GM12878 (cell line): ENCODE results near the gene NEURL4. TPM values are rescaled to one million over a fixed set of nuclear protein-coding genes. Genes with fewer than 3 reads are reported as not detected.

Source experiments
- ATAC-seq: fragments of 200-7000 bp; cut with Tn5 transposase; 3 replicates; pipeline ENCODE4 v1.9.1; 2020; ENCODE audit warnings: mild to moderate bottlenecking, moderate library complexity
- BruUV-seq: library from RNA; stranded (reverse); fragments of 400-500 nt; replicated peaks from 2 replicates; lab custom pipeline; 2021; lab: Mats Ljungman, UMichigan
- CTCF ChIA-PET: fragments of 300-600 bp; sonication (Branson Sonifier 250); formaldehyde crosslinking; extraction: SDS; loops from one replicate; lab custom pipeline; 2021; ENCODE audit warnings: inconsistent platforms; lab: Yijun Ruan, JAX
- POLR2A ChIA-PET: fragments of 350-600 bp; formaldehyde crosslinking; extraction: SDS; loops from one replicate; lab custom pipeline; 2021; ENCODE audit warnings: inconsistent platforms; lab: Charles Lee
- RAD21 ChIA-PET: fragments of 300-600 bp; sonication (Branson Sonifier 250); formaldehyde crosslinking; loops from one replicate; lab custom pipeline; 2023; ENCODE audit warnings: antibody characterized with exemption; ENCODE audit not compliant: unreplicated experiment; lab: Charles Lee
- SMC1A ChIA-PET: fragments of 300-600 bp; sonication (Branson Sonifier 250); formaldehyde crosslinking; loops from one replicate; lab custom pipeline; 2023; ENCODE audit not compliant: unreplicated experiment, uncharacterized antibody; lab: Charles Lee
- DNase-seq: peaks from one replicate; pipeline ENCODE4 v3.0.0-alpha.2; 2011; ENCODE audit warnings: low read depth, low spot score
- FAIRE-seq: peaks from 3 replicates; lab custom pipeline; 2011; peaks lifted over from hg19 to GRCh38; lab: Jason Lieb, UNC
- H2AFZ ChIP-seq: 2 replicates; pipeline ENCODE4 v1.6.0; 2011; ENCODE audit warnings: low read depth, low read length, control low read depth; ENCODE audit not compliant: control insufficient read depth
- H3K27ac ChIP-seq: 2 replicates; pipeline ENCODE4 v1.5.1; 2011; ENCODE audit warnings: control low read depth; ENCODE audit not compliant: control insufficient read depth, insufficient read depth
- H3K27me3 ChIP-seq, 2 experiments: replicated peaks in 1 of 2; 2 replicates each; pipeline versions ENCODE4 v1.6.0 to v1.6.1; 2011; ENCODE audit warnings: low read length in 1 of 2; ENCODE audit not compliant: control insufficient read depth in 2 of 2, insufficient read depth in 2 of 2
- H3K36me3 ChIP-seq, 2 experiments: 2 replicates each; pipeline ENCODE4 v1.5.1; 2011; ENCODE audit warnings: low read length in 1 of 2; ENCODE audit not compliant: control insufficient read depth in 2 of 2, insufficient read depth in 2 of 2
- H3K4me1 ChIP-seq: 2 replicates; pipeline ENCODE4 v1.6.1; 2011; ENCODE audit warnings: mild to moderate bottlenecking, low read length, moderate library complexity, mixed read lengths; ENCODE audit not compliant: control insufficient read depth, insufficient read depth
- H3K4me2 ChIP-seq: 2 replicates; pipeline ENCODE4 v1.6.0; 2011; ENCODE audit warnings: control low read depth; ENCODE audit not compliant: control insufficient read depth, insufficient read depth
- H3K4me3 ChIP-seq: fragments of 200-600 bp; sonication (generic); 2 replicates; pipeline ENCODE4 v1.5.1; 2016
- H3K79me2 ChIP-seq: 2 replicates; pipeline ENCODE4 v1.6.0; 2011; ENCODE audit warnings: low read length; ENCODE audit not compliant: control insufficient read depth, insufficient read depth
- H3K9ac ChIP-seq: 2 replicates; pipeline ENCODE4 v1.8.0; 2011; ENCODE audit warnings: low read length, control low read depth, mixed read lengths; ENCODE audit not compliant: control insufficient read depth, insufficient read depth
- H3K9me3 ChIP-seq: replicated peaks from 3 replicates; pipeline ENCODE4 v1.5.1; 2011; ENCODE audit warnings: mild to moderate bottlenecking, low read length; ENCODE audit not compliant: control insufficient read depth, insufficient read depth
- H4K20me1 ChIP-seq: 2 replicates; pipeline ENCODE4 v1.6.0; 2011; ENCODE audit not compliant: control insufficient read depth, insufficient read depth
- POLR2AphosphoS5 ChIP-seq: IDR thresholded peaks from 2 replicates; pipeline ENCODE4 v1.6.1; 2011; ENCODE audit warnings: mild to moderate bottlenecking, low read length, inconsistent platforms
- YY1 ChIP-seq: IDR thresholded peaks from 2 replicates; pipeline ENCODE4 v1.6.1; 2011; ENCODE audit warnings: low read depth, mild to moderate bottlenecking, low read length
- WGBS: methylation state at CpG from one replicate; pipeline ENCODE4 v1.1.6; 2016; ENCODE audit warnings: low lambda C conversion rate; ENCODE audit not compliant: insufficient replicate concordance, insufficient coverage; ENCODE audit errors: missing lambda C conversion rate; 5-methylcytosine and 5-hydroxymethylcytosine counted together
- in situ Hi-C: fragments of 300-500 bp; cut with MboI; formaldehyde crosslinking; loops from 9 replicates; pipeline ENCODE4 v1.14.3; 2018; ENCODE audit warnings: mixed read lengths
- intact Hi-C: fragments of 100-400 bp; cut with micrococcal nuclease; formaldehyde crosslinking; loops from one replicate; pipeline ENCODE4 v1.14.2; 2022; ENCODE audit not compliant: unreplicated experiment
- polyA plus RNA-seq, 11 experiments: library from polyadenylated mRNA; depleted of rRNA in 4 of 11; unstranded in 6 of 11; stranded (reverse) in 5 of 11; fragments of >200 nt; fragmentation: Nextera tagmentation in 4 of 11; fragmentation: Illumina TruSeq in 1 of 11; extraction: Ambion mirVana in 4 of 11; extraction: Trizol in 1 of 11; gene quantifications; 1 replicate in 1 of 11; 2 replicates in 10 of 11; pipeline versions ENCODE4 v1.2.1 to v1.2.3, GENCODE V29; 2011 to 2016; ENCODE audit warnings: inconsistent platforms in 2 of 11, missing spikeins in 2 of 11, low read depth in 1 of 11
- total RNA-seq, 4 experiments: library from RNA; depleted of rRNA in 3 of 4; stranded (reverse); fragments of >200 nt in 3 of 4; fragmentation: Illumina TruSeq in 1 of 4; extraction: Trizol in 1 of 4; gene quantifications; 2 replicates each; pipeline versions ENCODE4 v1.2.1 to v1.2.3, GENCODE V29; 2013 to 2021
- TF ChIP-seq, protein P1 (sequence below): IDR thresholded peaks from 2 replicates; pipeline ENCODE4 v1.6.1; 2012; ENCODE audit warnings: mild to moderate bottlenecking, low read depth, low read length

NEURL4 gene
- total and polyA plus RNA-seq, 10 of the 15 experiments (the other 5 are each of a cell fraction or from before 2014, with no cell fraction given), result 0.03 to 41.9 (median 10.0) TPM

DNA sequence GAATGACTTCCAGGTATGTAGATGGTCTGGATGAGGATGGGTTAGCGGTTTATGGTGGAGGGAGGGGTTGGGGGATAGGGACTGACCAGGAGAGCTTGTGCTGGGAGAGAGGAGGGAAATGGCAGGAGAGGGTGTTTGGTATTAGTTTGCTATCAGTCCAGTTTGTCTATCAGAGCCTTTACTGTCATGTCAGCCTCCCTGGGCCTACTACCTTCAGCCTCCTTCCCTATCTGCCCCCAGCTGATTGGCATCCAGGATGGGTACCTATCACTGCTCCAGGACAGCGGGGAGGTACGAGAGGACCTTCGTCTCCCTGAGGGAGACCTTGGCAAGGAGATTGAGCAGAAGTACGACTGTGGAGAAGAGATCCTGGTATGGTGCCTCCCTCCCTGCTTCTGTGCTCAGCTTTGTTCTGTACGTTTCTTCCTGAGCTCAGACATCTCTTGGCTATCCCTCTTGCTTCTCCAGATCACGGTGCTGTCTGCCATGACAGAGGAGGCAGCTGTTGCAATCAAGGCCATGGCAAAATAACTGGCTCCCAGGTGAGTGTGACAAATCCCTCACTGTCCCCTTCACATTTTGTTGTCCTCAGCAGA lies 17.9 kb downstream of the NEURL4 start:
- WGBS, result 73% methylated on average over 7 of the region's 7 CpGs
- TSS peak; percentile 64 for BruUV-seq
- H4K20me1 ChIP-seq, result peaks cover 21% of the 10 kb centered on the region
- TF ChIP-seq YY1 (no peak), POLR2AphosphoS5 (peak; percentile 67; the same call in 1 of the 2 replicates)
- TF ChIP-seq, all 136 proteins: peak for 1
- ChIA-PET CTCF (interaction anchor here (0.9 to 2.1 kb wide), 3 partner anchors 9 to 25 kb away, joined by 3 to 6 read pairs (median 3); partner anchors contain the start of gene ACAP1), RAD21 (no interaction called here), POLR2A (interaction anchor here (1.5 to 2.6 kb wide), 3 partner anchors 15 to 26 kb away, joined by 3 to 13 read pairs (median 8); partner anchors contain the start of gene ACAP1), SMC1A (no interaction called here)
- Histone ChIP-seq H3K36me3 (peaks cover 25 to 35% of the 10 kb centered on the region in 2 experiments), H3K79me2 (peaks cover 59% of the 10 kb centered on the region), H3K9ac (no peak overlapping the region; the same call in 1 of the 2 replicates), H3K4me1 (peaks cover 24% of the 10 kb centered on the region), H2AFZ (no peak overlapping the region), H3K27ac (no peak overlapping the region), H3K9me3 (no peaks in the 10 kb centered on the region), H3K4me3 (peak overlapping the region; percentile 99; the same call in 1 of the 2 replicates), H3K4me2 (peak overlapping the region; percentile 93), H3K27me3 (no peaks in the 10 kb centered on the region)
- no peak for FAIRE-seq
- in situ Hi-C loops, result no loop called here
- intact Hi-C loops, result no loop called here
- no peak for ATAC-seq
- no peak for DNase-seq

DNA sequence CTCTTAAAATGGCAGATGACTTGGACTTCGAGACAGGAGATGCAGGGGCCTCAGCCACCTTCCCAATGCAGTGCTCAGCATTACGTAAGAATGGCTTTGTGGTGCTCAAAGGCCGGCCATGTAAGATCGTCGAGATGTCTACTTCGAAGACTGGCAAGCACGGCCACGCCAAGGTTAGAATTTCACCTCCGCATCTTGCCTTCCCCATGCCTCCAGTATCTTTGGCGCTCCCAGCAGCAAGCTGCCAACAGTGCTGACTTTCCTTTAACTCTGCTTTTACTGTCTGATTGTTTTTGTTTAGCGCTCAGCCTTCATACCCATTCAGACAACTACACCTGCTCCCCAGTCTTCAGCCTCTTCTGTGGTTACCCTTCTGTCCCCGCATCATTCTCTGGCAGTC lies 19.5 kb downstream of the NEURL4 start:
- no peaks in the 10 kb centered on the region for H3K27me3 ChIP-seq
- no peak for FAIRE-seq
- no peak overlapping the region for H2AFZ ChIP-seq
- H3K36me3 ChIP-seq, result peaks cover 23 to 35% of the 10 kb centered on the region in 2 experiments
- RAD21 ChIA-PET, result interaction anchor here (1.3 to 1.5 kb wide), 2 partner anchors 27 to 90 kb away, joined by 4 to 5 read pairs; partner anchors contain the start of genes ACADVL, ACAP1 and DLG4
- H3K9me3 ChIP-seq, result no peaks in the 10 kb centered on the region
- SMC1A ChIA-PET, result interaction anchor here (0.7 to 1.2 kb wide), 2 partner anchors 20 to 41 kb away, joined by 3 read pairs; no protein-coding TSS in a partner anchor
- BruUV-seq, result no TSS peak
- peak overlapping the region; percentile 93 for H3K4me2 ChIP-seq
- intact Hi-C loops, result loop anchor here (5.0 to 10.0 kb wide), 2 partner anchors 67 to 375 kb away; partner anchors contain the start of genes GABARAP, TP53 and WRAP53
- TF ChIP-seq, protein P1, sequence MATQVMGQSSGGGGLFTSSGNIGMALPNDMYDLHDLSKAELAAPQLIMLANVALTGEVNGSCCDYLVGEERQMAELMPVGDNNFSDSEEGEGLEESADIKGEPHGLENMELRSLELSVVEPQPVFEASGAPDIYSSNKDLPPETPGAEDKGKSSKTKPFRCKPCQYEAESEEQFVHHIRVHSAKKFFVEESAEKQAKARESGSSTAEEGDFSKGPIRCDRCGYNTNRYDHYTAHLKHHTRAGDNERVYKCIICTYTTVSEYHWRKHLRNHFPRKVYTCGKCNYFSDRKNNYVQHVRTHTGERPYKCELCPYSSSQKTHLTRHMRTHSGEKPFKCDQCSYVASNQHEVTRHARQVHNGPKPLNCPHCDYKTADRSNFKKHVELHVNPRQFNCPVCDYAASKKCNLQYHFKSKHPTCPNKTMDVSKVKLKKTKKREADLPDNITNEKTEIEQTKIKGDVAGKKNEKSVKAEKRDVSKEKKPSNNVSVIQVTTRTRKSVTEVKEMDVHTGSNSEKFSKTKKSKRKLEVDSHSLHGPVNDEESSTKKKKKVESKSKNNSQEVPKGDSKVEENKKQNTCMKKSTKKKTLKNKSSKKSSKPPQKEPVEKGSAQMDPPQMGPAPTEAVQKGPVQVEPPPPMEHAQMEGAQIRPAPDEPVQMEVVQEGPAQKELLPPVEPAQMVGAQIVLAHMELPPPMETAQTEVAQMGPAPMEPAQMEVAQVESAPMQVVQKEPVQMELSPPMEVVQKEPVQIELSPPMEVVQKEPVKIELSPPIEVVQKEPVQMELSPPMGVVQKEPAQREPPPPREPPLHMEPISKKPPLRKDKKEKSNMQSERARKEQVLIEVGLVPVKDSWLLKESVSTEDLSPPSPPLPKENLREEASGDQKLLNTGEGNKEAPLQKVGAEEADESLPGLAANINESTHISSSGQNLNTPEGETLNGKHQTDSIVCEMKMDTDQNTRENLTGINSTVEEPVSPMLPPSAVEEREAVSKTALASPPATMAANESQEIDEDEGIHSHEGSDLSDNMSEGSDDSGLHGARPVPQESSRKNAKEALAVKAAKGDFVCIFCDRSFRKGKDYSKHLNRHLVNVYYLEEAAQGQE, result no peak
- TF ChIP-seq POLR2AphosphoS5, result peak; percentile 74
- TF ChIP-seq, all 136 proteins: peak for 1
- H4K20me1 ChIP-seq, result peaks cover 21% of the 10 kb centered on the region
- WGBS, result 68% methylated on average over 12 of the region's 12 CpGs
- POLR2A ChIA-PET, result interaction anchor here (0.6 to 2.6 kb wide), 6 partner anchors 20 to 174 kb away, joined by 3 to 13 read pairs (median 6); partner anchors contain the start of genes ACAP1 and DVL2
- no peak for ATAC-seq
- H3K9ac ChIP-seq, result peak overlapping the region; percentile 100; the same call in 1 of the 2 replicates
- H3K4me3 ChIP-seq, result peak overlapping the region; percentile 99
- peaks cover 54% of the 10 kb centered on the region for H3K79me2 ChIP-seq
- no peak for DNase-seq
- in situ Hi-C loops, result no loop called here
- H3K27ac ChIP-seq, result peak overlapping the region; percentile 99
- H3K4me1 ChIP-seq, result peaks cover 21% of the 10 kb centered on the region
- CTCF ChIA-PET, result interaction anchor here (1.2 to 2.1 kb wide), 3 partner anchors 20 to 41 kb away, joined by 3 to 6 read pairs (median 5); partner anchors contain the start of genes ACAP1 and NEURL4
